Measurements from ENCODE around the gene ASB7.

DNA sequence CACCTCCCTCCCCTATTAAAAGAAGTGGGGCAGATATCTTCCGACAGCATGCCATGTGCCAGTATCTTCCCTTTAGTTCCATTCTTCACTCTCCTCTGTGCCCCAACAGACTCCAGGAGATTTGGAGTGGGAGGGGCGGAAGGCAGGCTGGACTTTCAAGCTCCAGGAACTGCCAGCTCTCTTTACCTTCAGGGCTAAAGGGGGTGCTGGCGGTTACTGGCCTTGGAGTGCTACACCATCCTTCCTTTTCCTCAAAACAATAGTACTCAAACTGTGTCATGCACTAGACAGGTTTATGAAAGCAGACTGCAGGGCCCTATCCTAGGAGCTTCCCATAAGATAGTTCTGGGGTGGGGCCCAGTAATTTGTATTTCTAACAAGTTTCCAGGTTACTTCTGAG lies 6.4 kb upstream of the ASB7 start:
- TF ChIP-seq POLR2AphosphoS5 (IDR thresholded peaks at IDR 0.05) (no peak), CTCF (IDR thresholded peaks at IDR 0.05) (no peak)
